Left lobe of liver (tissue), 2 donors: ENCODE measurements around the gene APCDD1L. TPM values are rescaled to one million over a fixed set of nuclear protein-coding genes. Genes with fewer than 3 reads are reported as not detected.
A peak's percentile ranks its signal among the peaks of the same experiment; 100 is the strongest.
"Not testable (repeated sequence)": the region's sequence is repeated elsewhere in the genome, so short reads cannot be mapped to it uniquely, and the experiment has no call there.

Experiments used
- ATAC-seq: fragments of 200-7000 bp; cut with Tn5 transposase; one replicate; pipeline ENCODE4 v1.9.1; 2020; ENCODE audit warnings: mild to moderate bottlenecking, moderate library complexity
- DNase-seq: peaks from one replicate; pipeline ENCODE4 v3.0.0-alpha.2; 2020; ENCODE audit warnings: low spot score
- total RNA-seq: library from RNA; stranded (reverse); gene quantifications from one replicate; pipeline ENCODE4 v1.2.1, GENCODE V29; 2021
- donor health status: DM: no; HTN: no; CAD: no; lungs with moderate emphysema.
- donor health status: DM: no; HTN: yes; CAD: no.

Gene APCDD1L
- total RNA-seq, 1 donor from 2014 or later: 0.13 TPM

DNA sequence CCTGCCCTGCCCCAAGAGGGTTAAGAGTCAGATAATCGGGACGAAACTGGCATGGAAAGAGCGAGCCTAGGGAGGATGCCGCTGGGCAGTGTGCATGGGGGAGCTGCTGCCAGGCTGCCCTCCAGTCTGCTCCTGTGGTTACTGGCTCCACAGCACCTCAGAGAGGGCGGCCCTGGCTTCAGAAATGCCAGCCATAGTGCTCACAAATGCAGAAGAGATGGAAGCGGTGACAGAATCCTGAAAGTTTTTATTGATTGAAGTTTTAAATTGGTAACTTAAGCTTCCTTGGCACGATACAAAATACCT, 68.3 kb downstream of the APCDD1L start:
- DNase-seq (no peak), ATAC-seq (peak; percentile 47)

DNA sequence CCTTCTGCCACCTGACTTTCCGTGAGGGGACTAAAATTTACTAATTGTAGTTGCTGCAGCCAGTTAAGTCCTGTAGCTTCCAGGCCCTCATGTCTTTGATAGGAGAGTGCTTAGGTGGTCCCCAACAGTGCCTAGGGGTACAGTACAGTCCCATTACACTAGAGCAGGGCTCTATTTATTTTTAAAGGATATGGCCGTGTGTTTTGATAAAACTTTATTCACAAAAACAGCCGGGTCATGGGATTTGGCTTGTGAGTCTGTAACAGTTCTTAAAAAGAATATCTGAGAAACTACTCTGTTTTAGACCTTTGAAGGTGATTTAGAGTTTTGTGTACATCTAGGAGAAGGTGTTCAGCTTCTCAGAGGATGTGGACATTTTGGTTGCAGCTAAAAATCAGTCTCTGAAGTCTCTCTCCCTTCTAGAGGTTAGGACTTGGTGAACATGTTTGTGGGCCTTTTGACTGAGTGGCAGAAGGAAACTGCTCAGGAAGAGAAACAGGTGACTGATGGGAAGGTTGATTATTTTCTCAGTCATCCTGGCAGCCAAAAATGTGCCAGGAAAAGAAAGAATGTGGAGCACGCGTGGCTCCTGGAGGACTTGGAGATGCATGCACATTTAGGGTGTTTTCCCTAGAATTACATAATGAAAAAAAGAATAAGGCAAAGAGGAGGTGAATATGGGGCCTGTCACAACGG, 68.8 kb downstream of the APCDD1L start:
- DNase-seq (no peak), ATAC-seq (no peak)

DNA sequence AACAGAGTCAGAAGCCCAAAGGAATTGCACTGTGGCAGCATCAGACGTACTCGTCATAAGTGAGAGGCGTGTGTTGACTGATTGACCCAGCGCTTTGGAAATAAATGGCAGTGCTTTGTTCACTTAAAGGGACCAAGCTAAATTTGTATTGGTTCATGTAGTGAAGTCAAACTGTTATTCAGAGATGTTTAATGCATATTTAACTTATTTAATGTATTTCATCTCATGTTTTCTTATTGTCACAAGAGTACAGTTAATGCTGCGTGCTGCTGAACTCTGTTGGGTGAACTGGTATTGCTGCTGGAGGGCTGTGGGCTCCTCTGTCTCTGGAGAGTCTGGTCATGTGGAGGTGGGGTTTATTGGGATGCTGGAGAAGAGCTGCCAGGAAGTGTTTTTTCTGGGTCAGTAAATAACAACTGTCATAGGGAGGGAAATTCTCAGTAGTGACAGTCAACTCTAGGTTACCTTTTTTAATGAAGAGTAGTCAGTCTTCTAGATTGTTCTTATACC, 70.4 kb downstream of the APCDD1L start:
- DNase-seq (no peak), ATAC-seq (no peak)

DNA sequence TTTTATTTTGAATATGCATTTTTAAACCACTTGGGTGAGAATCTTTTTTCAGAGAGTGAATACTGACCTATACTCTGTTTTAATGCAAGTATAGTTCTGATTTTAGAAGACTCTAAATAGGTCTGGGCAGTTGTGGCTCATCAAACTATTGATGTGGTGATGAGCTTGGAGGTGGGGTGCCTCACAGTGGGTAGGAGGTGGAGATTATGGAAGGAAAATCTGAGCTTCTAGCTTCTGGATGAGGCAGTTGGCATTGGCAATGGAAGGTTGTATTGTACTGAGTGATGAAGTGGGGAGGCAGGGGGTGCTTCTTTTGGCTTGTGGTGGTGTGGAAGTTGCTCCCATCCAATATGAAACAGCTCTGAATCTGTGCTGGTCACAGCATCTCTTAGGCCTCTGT, 73.5 kb downstream of the APCDD1L start:
- ATAC-seq (no peak), DNase-seq (no peak)

DNA sequence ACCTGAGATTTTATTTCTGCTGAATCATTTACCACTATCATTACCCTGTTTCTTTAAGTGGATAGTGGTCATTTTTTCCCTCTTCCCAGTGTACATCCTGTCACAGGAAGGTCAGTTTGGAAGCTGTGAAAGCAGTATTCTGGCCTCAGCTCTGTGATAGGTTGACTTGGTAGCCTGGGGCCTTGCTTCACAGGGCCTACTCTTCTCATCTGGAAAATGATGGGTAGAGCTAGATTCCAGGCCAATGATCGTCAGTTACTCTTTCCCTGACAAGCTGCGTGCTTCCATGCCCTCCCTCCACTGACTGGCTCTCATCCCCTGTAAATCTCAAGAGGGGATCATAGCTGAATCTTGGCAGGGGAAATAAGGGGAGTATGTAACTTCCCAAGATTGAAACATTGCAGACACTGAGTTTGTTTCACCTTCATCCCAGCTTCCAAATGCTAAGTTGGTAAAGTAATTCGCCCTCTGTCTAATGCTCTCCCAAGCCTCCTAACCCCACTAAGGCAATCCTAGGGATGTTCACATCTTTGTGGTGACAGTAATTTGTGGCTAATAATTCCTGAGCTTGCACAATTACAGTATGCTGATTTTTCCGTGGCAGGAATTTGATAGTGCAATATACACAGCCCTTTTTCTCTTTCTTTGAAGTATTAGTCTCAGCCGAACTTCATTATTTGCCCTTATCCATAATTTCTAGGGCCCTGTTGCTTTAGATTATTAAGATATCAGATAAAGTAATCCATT, 75.0 kb downstream of the APCDD1L start:
- no peak for DNase-seq
- ATAC-seq: no peak

DNA sequence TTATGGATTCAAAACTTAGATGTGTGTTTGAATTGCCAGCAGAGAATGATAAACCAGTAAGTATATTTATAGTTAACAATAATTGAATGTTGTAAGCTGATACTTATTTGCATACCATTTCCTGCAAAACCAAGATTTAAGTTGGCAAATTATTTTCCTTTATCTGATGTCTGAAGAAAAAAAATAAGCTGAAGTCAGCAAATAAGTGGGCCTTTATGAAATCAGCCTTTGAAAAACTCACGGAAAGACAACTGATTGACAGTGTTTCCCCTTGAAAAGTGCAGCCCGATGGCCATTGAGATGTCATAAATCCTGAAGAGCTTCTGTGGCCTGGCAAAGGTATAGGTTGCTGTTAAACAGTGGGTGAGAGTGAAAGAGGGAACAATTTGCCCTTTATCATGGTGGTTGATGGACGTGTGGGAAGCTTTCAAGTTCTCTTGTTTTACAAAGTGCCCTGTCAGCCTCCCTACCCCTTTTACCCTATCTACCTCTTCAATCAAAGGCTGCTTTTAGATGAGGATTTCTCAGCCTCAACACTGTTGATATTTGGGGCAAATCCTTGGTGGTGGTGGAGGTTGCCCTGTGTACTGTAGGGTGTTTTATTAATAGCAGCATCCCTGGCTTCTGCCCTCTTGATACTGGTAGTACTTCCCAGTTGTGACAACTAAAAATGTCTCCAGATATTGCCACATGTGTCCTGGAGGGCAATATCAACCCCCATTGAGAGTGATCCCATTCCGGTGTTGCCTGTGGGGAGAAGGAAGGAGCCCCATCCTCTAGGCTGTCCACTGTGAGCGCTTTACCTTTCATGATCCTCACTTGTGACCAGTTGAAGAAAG, 76.0 kb downstream of the APCDD1L start:
- ATAC-seq (no peak), DNase-seq (no peak)

DNA sequence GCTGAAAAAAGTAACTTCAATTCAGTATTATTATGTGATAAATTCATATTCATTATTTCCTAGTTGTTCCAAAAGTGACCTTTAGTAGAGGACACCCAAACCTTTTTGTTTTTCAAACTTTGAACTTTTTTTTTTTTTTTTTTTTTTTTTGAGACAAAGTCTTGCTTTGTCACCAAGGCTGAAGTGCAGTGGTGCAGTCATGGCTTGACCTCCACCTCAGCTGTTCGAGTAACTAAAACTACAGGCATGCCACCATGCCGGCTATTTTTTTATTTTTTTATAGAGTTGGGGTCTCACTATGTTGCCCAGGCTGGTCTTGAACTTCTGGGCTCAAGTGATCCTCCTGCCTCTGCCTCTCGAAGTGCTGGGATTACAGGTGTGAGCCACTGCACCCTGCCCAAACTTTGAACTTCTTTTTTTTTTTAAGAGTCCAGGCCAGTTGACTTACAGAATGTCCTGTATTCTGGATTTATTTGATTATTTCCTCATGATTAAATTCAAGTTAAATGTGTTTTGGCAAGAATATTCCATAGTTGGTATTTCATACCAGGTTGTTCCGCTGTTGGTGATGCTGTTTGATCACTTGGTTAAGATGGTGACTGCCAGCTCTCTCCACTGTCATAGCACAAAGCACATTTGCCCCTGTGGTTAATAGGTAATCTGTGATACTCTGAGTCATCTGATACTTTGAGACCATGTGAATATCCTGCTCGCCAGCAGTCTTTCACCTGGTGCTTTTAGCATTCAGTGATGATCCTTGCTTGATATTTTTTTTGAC, 78.1 kb downstream of the APCDD1L start:
- DNase-seq (peak; percentile 75), ATAC-seq (peak; percentile 82)

DNA sequence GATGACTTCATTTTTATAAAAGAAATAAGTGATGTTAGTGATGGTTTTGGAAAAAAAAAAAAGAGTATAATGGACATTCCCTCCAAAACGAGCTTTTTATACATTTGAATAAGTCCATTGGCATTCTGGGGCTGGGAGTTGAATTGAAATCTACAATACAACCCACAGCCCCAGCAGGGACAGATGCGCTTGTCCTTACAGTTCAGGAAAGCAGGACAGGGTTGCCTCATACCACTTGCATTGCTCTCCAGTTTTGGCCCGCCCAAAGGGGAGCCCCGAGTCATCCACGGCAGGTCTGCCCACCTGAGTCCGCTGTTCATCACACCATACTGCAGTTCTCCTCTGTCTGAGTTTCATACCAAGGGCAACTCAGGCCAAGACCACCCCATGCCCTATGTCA, 80.0 kb downstream of the APCDD1L start:
- ATAC-seq (no peak), DNase-seq (no peak)

DNA sequence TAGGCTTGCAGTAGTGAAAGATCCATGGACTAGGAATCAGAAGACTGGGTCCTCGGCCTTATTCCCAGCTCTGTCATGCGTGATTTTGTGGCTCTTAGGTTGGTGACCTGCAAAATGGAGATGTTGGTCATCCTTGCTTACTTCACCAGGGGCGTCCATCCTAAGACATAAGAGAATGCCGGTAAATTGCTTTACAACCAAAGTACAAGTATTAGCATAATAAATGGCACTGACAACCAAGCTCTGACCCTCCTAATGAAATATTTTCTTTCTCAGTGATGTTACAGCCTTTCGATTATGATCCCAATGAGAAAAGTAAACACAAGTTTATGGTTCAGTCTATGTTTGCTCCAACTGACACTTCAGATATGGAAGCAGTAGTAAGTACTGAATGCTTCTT, 80.9 kb downstream of the APCDD1L start:
- DNase-seq: no peak
- no peak for ATAC-seq

DNA sequence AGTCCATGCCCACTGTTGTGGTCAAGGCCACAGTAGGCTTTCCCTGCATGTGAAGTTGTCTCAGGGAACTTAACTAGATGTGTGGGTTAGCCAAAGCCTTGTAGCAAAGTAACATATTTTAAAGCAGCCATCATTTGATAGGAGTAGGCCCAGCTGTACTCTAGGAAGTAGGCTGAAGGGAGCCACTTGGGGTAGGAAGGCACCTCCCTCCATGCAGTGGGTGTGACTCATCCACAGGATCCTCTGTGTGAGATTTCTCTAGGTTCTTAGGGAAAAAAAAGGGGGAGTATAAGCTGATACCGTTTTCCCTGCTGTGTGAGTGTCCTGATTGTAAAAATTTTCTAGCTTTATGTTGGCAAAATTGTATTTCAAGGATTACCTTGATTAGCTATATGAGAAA, 81.4 kb downstream of the APCDD1L start:
- DNase-seq (no peak), ATAC-seq (no peak)

DNA sequence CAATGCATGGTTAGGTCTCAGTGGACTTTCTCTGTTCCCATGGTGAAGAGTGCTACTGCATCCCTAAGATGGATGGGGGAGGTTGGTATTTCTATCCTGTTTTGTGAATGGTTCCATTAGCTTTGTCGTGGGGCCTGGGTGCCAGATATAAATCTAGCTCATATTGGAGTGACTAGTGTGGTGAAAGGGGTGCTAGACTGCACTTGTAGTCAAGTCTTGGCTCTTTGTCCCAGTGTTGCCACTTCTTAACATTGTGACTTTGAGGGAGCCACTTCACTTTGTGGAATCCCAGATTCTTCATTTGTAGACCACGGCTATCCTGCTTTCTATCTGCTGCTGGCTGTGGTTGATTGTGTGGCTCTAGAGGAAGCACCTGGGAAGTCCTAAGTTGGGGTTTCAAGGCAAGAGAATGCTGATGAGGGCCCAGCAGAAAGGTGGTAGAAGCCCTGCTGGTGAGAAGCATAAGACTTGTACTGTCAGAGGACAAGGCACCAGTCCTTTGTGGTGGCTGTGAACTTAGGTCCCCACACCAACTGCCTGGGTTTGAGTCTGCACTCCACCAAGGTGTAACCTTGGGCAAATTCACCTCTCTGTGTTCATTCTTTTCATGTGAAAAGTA, 82.1 kb downstream of the APCDD1L start:
- DNase-seq: no peak
- no peak for ATAC-seq

DNA sequence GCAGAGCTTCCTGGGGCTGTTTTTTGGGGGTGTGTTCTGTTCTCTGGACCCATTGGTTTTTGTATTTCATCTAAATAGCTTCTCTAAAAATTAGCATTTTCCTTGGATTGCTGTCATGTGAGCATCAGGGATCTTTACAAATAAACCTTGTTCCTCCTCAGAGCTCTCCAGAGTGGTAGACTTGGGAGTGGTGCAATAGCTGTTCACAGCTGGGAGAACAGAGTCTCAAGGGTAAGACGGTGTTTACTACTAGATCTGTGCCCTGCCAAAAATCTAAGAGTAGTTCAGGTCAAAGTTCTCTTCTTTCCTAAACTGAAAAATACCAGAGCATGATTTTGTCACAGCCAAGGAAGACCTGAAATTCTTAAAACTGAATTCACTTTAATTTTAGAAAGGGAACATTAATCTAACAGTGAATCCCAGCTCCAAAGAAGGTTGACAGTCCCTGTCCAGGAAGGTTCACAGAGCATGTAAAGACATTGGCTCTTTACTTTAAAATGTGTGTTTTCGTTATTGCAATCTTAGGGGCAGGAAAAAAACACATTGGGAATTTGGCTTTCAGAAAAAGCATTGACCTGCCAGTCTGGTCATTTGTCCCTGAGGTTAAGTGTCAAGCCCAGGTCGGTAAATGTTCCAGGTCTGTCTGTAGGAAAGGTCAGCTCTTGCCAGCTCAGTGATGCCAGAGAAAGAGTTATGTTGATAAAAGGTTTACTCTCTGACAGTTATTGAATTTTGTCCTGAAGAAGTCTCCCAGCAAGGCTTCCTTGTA, 82.8 kb downstream of the APCDD1L start:
- ATAC-seq (peak; percentile 77), DNase-seq (peak; percentile 82)

DNA sequence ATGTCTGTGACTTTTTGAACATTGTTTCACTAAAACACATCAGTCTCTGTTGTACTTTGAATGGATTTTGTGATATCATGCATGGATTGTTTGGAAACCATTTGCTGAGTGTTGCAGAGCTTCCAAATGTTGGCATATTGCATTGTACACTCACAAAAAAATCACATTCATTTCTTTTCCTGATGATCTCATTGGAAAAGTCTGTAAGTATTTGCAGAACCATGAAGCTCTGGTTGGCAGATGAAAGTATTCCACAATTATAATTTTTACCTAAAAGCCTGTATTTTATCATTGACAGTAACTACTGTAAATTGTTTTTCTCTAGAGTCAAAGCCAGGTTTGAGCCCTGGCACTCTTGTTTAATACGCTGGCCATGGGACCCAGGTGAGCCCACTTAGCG, 84.1 kb downstream of the APCDD1L start:
- no peak for DNase-seq
- ATAC-seq: no peak

DNA sequence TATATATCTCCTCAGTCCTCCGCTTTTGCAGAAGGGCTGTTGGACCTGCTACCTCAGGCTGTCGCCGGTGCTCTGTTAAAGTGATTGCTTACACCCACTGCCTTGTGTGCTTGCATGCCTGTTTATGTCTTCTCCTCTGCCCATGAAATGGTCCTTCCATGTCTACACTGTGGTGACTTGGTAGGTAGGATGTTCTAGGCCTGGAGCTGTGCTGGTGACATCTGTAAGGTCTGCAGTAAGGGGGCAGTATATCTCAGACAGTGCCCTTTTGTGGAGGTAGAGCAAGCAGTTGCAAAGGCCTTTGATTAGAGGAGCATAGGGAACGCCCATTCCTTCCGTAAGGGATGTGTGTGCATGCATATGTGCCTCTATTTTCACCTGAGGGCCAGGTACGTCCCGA, 85.9 kb downstream of the APCDD1L start:
- DNase-seq: no peak

DNA sequence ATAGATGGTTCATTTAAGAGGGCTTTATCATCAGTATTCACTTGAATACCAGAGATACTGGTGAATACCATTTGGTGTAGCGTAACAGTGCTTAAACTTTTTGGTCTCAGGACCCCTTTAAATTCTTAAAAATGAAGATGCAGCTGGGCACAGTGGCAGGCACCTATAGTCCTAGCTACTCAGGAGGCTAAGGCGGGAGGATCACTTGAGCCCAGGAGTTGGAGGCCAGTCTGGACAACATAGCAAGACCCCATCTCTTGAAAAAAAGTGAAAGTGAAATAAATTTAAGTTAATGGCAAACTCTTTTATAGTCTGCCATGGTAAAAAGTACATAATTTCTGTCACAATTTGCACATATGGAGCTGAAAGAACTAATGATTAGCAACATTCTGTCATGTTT, 86.8 kb downstream of the APCDD1L start:
- no peak for ATAC-seq
- DNase-seq: no peak

More for the DNA sequence above, 85.9 kb downstream of the APCDD1L start:
- ATAC-seq: no peak

DNA sequence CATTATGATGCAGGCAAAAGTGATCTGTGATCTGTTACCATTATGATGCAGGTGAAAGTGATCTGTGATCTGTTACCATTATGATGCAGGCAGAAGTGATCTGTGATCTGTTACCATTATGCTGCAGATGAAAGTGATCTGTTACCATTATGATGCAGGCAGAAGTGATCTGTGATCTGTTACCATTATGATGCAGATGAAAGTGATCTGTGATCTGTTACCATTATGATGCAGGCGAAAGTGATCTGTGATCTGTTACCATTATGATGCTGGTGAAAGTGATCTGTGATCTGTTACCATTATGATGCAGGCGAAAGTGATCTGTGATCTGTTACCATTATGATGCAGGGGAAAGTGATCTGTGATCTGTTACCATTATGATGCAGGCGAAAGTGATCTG, 87.6 kb downstream of the APCDD1L start:
- not testable (repeated sequence) for ATAC-seq, DNase-seq

DNA sequence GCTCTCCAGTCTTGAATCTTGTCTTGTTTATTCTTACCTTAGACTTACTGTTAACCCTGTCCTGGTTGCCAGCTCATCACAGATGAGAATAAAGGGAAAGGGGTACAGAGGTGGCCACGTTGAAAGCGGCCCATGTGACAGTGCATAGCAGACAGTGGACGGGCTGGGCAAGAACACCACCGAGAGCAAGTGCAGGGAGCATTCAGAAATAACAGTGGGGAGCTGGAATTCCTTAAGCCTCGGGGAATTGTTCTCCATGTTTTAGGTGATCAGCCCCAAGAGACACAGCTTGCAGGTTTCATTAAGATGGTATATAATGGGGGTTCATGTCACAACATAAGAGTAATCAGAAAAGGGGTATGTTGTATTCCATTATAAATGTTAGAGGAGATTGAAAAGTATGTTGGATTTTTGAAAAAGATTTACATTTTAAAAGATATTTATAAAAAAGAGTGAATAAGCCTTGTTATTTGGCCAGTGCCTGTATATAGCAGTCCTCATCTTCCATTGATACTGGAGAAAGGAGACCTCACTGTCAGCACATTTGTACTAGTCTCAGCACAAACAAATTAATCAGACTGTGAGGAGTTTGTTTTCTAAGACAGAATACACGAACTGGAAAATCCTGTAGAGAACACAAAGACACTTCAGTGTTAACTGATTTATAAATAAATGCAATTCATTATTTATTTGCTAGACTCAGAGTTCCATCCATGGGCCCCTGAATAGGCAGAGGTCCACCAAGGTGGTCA, 90.8 kb downstream of the APCDD1L start:
- ATAC-seq: no peak

DNA sequence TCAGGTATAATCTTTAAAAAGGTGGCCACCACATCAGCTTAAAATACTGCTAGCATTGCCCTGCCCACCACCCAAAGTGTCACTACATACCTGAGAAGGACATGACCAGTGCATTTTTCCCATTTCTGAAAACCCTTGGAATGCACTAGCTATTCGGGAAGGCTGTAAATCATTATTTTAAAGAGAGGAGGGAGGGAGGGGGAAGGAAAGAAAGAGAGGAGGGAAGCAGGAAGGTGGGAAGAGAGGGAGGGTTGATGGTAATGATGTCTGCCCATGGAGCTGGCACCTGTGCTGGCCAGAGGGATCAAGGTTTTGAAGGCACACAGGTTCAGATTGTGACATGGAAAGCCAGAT, 93.7 kb downstream of the APCDD1L start:
- DNase-seq (no peak), ATAC-seq (peak; percentile 58)

More for the DNA sequence above, 90.8 kb downstream of the APCDD1L start:
- no peak for DNase-seq
